ENCODE data around the gene PSEN1. TPM values are rescaled to one million over a fixed set of nuclear protein-coding genes. Genes with fewer than 3 reads are reported as not detected.

Gene PSEN1
- total and polyA plus RNA-seq, 2 donors (not counting 3 experiments of a cell fraction or from before 2014, with no cell fraction given), result 16.5 to 36.8 TPM

GRCh38 chr14:73136085-73136386, 271 bp upstream of the PSEN1 start:
- DNase-seq (ENCODE audit: low read depth, low spot score), result no peak
- H3K27ac ChIP-seq (ENCODE audit: insufficient read depth, low read depth, low read length), result no peak overlapping the region
- peak overlapping the region; percentile 80 for H2AFZ ChIP-seq (ENCODE audit: low read depth, low read length)
- no peaks in the 10 kb centered on the region for H3K36me3 ChIP-seq (ENCODE audit: control insufficient read depth in 2 of 2, extremely low read depth in 1 of 2, insufficient read depth in 2 of 2, low read length in 2 of 2)
- dilution Hi-C loops (cut with MboI; ENCODE audit: extremely low pct_ligation_motif_present, low sequenced_read_pairs), result no loop called here
- peaks cover 21% of the 10 kb centered on the region for H3K79me2 ChIP-seq (ENCODE audit: control insufficient read depth, insufficient read depth, low read length)
- H3K9ac ChIP-seq (replicated peaks; ENCODE audit: extremely low read depth, insufficient read depth, low read length), result peak overlapping the region; percentile 83
- CTCF ChIA-PET, result interaction anchor here (0.7 to 1.8 kb wide), 3 partner anchors 8 to 159 kb away, joined by 3 to 5 read pairs (median 3); no protein-coding TSS in a partner anchor
- H3K4me2 ChIP-seq (ENCODE audit: insufficient read depth, low read length), result peak overlapping the region; percentile 44
- TF ChIP-seq FOS (IDR thresholded peaks at IDR 0.05; ENCODE audit: borderline replicate concordance, insufficient read depth, low read length) (no peak), CTCF (IDR thresholded peaks at IDR 0.05; ENCODE audit: extremely low read depth in 1 of 2, insufficient read depth in 1 of 2, low read depth in 1 of 2, low read length in 2 of 2) (no peak), MAX (IDR thresholded peaks at IDR 0.05; ENCODE audit: insufficient read depth, insufficient read length) (no peak)
- peaks cover 9% of the 10 kb centered on the region for H3K4me1 ChIP-seq (ENCODE audit: control insufficient read depth, extremely low read depth, insufficient read depth, low read length)
- intact Hi-C loops (cut with micrococcal nuclease), result no loop called here
- H3K9me1 ChIP-seq (replicated peaks; ENCODE audit: control insufficient read depth, extremely low read depth, insufficient read depth, low read length), result no peaks in the 10 kb centered on the region
- POLR2A ChIA-PET, result interaction anchor here (0.9 kb wide), 1 partner anchor 19 kb away, joined by 3 read pairs; no protein-coding TSS in a partner anchor
- H3K9me3 ChIP-seq (replicated peaks; ENCODE audit: control insufficient read depth, insufficient read depth, low read length), result no peaks in the 10 kb centered on the region
- H4K20me1 ChIP-seq (replicated peaks; ENCODE audit: control insufficient read depth, extremely low read depth, insufficient read depth, low read length), result no peaks in the 10 kb centered on the region
- no peak for FAIRE-seq
- no peaks in the 10 kb centered on the region for H3K27me3 ChIP-seq (ENCODE audit: control insufficient read depth in 2 of 2, insufficient read depth in 2 of 2, low read length in 2 of 2)
- no TSS peak for BruUV-seq (replicated peaks)
- H3K4me3 ChIP-seq (replicated peaks in 1 of 3; ENCODE audit: insufficient read depth in 1 of 3, low read depth in 1 of 3, low read length in 3 of 3), result peak overlapping the region in 2 of 3 experiments; percentile 69 to 82

- no peaks in the 10 kb centered on the region for H3K27me3 ChIP-seq (ENCODE audit: control insufficient read depth in 2 of 2, insufficient read depth in 2 of 2, low read length in 2 of 2)
- H3K79me2 ChIP-seq (ENCODE audit: control insufficient read depth, insufficient read depth, low read length), result peaks cover 41% of the 10 kb centered on the region
- H4K20me1 ChIP-seq (replicated peaks; ENCODE audit: control insufficient read depth, extremely low read depth, insufficient read depth, low read length), result no peaks in the 10 kb centered on the region
- H3K4me2 ChIP-seq (ENCODE audit: insufficient read depth, low read length), result no peak overlapping the region
- H3K27ac ChIP-seq (ENCODE audit: insufficient read depth, low read depth, low read length), result no peak overlapping the region
- no peak for DNase-seq (ENCODE audit: low read depth, low spot score)
- CTCF ChIA-PET, result no interaction called here
- no peak overlapping the region for H3K4me3 ChIP-seq (replicated peaks in 1 of 3; ENCODE audit: insufficient read depth in 1 of 3, low read depth in 1 of 3, low read length in 3 of 3)
- no peak overlapping the region for H2AFZ ChIP-seq (ENCODE audit: low read depth, low read length)
- TF ChIP-seq POLR2A (IDR thresholded peaks at IDR 0.05; ENCODE audit: low read depth, low read length), result no peak
- TF ChIP-seq GATA2 (IDR thresholded peaks at IDR 0.05; ENCODE audit: insufficient read depth, insufficient read length, low read depth, low read length), result no peak
- no peak for TF ChIP-seq FOS (IDR thresholded peaks at IDR 0.05; ENCODE audit: borderline replicate concordance, insufficient read depth, low read length)
- no peak for TF ChIP-seq CTCF (IDR thresholded peaks at IDR 0.05; ENCODE audit: extremely low read depth in 1 of 2, insufficient read depth in 1 of 2, low read depth in 1 of 2, low read length in 2 of 2)
- no peak for TF ChIP-seq MYC (IDR thresholded peaks at IDR 0.05; ENCODE audit: low read depth, low read length)
- no peak for TF ChIP-seq POLR2AphosphoS5 (IDR thresholded peaks at IDR 0.05; ENCODE audit: insufficient read depth, low read depth, low read length)
- no peak for TF ChIP-seq MAX (IDR thresholded peaks at IDR 0.05; ENCODE audit: insufficient read depth, insufficient read length)
- no peak for TF ChIP-seq JUN (IDR thresholded peaks at IDR 0.05; ENCODE audit: borderline replicate concordance, insufficient read depth, insufficient read length, low read depth)
- no peak for TF ChIP-seq EZH2 (IDR thresholded peaks at IDR 0.05; ENCODE audit: borderline replicate concordance, low read depth, low read length, severe bottlenecking)
- FAIRE-seq, result no peak
- H3K9ac ChIP-seq (replicated peaks; ENCODE audit: extremely low read depth, insufficient read depth, low read length), result no peak overlapping the region
- POLR2A ChIA-PET, result no interaction called here
- H3K36me3 ChIP-seq (ENCODE audit: control insufficient read depth in 2 of 2, extremely low read depth in 1 of 2, insufficient read depth in 2 of 2, low read length in 2 of 2), result no peaks in the 10 kb centered on the region
- no peaks in the 10 kb centered on the region for H3K9me1 ChIP-seq (replicated peaks; ENCODE audit: control insufficient read depth, extremely low read depth, insufficient read depth, low read length)
- no peaks in the 10 kb centered on the region for H3K9me3 ChIP-seq (replicated peaks; ENCODE audit: control insufficient read depth, insufficient read depth, low read length)
- dilution Hi-C loops (cut with MboI; ENCODE audit: extremely low pct_ligation_motif_present, low sequenced_read_pairs), result no loop called here
- H3K4me1 ChIP-seq (ENCODE audit: control insufficient read depth, extremely low read depth, insufficient read depth, low read length), result peaks cover 9% of the 10 kb centered on the region
- no TSS peak for BruUV-seq (replicated peaks)
- intact Hi-C loops (cut with micrococcal nuclease), result no loop called here
Observed at GRCh38 chr14:73140811-73141323, 4.6 kb downstream of the PSEN1 start.

All from endothelial cell of umbilical vein (primary cell).